HL-60/S4 (cell line): Measurements from ENCODE around the gene ARFRP1.
"Not testable (repeated sequence)": the region's sequence is repeated elsewhere in the genome, so short reads cannot be mapped to it uniquely, and the experiment has no call there.

ENCODE experiments used
- in situ Hi-C: fragments of 300-500 bp; cut with MboI; formaldehyde crosslinking; loops from 2 replicates; pipeline ENCODE4 v1.14.3; 2022; ENCODE audit warnings: low sequenced_read_pairs

Gene ARFRP1

GRCh38 chr20:63733579-63734081, 25.9 kb upstream of the ARFRP1 start:
- in situ Hi-C loops = no loop called here

GRCh38 chr20:63733117-63733516, 25.3 kb upstream of the ARFRP1 start:
- in situ Hi-C loops = no loop called here

GRCh38 chr20:63732118-63733095, 24.6 kb upstream of the ARFRP1 start:
- in situ Hi-C loops = no loop called here

DNA sequence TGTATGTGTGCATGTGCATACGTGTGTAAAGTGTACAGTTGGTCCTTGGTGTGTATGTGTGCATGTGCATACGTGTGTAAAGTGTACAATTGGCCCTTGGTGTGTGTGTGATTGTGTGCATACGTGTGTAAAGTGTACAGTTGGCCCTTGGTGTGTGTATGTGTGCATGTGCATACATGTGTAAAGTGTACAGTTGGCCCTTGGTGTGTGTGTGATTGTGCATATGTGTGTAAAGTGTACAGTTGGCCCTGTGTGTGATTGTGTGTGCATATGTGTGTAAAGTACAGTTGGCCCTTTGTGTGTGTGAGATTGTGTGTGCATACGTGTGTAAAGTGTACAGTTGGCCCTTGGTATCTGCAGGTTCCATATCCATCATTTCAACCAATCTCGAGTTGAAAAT, 23.6 kb upstream of the ARFRP1 start:
- in situ Hi-C loops = no loop called here

GRCh38 chr20:63730189-63730733, 22.5 kb upstream of the ARFRP1 start:
- in situ Hi-C loops = not testable (repeated sequence)

DNA sequence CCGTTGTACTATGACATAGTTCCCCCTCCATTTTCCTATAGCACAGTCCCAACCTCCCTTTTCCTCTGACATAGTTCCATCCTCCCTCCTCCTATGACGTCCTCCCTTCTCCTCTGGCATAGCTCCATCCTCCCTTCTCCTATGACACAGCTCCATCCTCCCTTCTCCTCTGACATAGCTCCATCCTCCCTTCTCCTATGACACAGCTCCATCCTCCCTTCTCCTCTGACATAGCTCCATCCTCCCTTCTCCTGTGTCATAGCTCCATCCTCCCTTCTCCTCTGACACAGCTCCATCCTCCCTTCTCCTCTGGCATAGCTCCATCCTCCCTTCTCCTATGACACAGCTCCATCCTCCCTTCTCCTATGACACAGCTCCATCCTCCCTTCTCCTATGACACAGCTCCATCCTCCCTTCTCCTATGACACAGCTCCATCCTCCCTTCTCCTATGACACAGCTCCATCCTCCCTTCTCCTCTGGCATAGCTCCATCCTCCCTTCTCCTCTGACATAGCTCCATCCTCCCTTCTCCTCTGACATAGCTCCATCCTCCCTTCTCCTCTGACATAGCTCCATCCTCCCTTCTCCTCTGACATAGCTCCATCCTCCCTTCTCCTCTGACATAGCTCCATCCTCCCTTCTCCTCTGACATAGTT, 15.3 kb upstream of the ARFRP1 start:
- in situ Hi-C loops = not testable (repeated sequence)

GRCh38 chr20:63718996-63719395, 11.2 kb upstream of the ARFRP1 start:
- in situ Hi-C loops = no loop called here

GRCh38 chr20:63714858-63715257, 7.1 kb upstream of the ARFRP1 start:
- in situ Hi-C loops = no loop called here

DNA sequence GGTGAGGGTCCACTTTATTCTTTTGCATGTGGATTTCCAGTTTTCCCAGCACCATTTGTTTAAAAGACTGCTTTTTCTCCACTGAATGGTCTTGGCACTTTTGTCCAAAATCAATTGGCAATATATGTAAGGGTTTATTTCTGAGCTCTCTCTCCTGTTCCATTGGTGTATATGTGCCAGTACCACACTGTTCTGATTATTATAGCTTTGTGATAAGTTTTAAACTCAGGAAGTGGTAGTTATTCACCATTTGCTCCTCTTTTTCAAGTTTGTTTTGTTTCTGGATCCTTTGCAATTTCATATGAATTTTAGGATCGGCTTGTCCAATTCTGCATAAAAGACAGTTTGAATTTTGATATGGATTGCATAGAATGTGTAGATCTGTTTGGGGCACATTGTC, 4.4 kb upstream of the ARFRP1 start:
- in situ Hi-C loops = no loop called here

DNA sequence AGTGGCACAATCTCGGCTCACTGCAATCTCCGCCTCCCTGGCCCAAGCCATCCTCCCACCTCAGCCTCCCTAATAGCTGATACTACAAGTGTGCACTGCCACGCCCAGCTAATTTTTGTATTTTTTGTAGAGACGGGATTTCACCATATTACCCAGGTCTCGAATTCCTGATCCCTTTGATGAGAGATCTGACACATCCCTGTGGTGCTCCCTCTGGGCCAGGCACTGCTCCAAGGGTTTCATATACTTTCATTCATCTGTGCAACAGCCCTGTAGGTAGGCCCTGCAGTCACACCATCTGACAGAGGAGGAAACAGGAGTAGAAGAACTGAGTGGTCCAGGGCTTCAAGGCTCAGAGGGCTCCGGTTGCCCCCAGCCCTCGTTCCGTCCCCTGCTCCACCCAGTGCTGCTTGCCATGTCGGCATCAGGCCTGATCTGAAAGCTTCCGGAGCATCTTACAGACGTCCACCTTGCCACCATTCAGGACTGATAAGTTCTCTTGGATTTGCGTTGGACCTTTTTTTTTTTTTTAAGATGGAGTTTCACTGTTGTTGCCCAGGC, 3.4 kb upstream of the ARFRP1 start:
- in situ Hi-C loops = no loop called here

GRCh38 chr20:63709149-63709527, 1.4 kb upstream of the ARFRP1 start:
- in situ Hi-C loops = no loop called here

- in situ Hi-C loops = no loop called here
These were observed 749 bp upstream of the ARFRP1 start for GRCh38 chr20:63708301-63709148.

DNA sequence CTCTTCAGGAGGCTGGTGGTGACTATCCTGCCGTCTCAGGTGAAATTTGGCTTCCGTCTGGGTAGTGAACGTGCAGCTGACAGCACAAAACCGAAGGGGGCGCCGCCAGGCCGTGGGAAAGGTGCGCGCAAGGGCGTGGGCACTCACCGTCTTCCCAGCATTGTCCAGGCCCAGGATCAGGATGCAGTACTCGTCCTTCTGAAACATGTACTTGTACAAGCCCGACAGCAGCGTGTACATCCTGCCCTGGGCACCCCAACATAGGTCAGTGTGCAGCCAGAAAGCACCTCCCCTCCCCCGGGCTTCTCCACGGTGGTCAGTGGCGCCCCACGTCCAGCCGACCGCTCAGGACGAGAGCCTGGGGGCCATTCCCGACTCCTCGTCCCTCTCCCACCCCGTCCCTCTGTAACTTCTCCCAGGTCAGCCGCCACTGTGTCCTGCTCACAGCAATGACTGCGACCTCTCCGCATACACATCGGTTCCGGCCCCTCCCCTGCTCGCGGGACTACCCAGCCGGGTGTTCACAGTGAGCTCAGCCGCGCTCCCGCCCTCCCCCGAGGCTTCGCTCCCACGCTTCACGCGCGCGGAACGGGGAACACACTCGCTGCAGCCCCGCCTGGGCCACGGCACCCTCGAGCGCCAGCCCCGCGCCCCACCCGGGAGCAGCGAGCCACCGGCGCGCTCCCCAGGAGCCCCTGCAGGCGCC, 771 bp downstream of the ARFRP1 start:
- in situ Hi-C loops = no loop called here

DNA sequence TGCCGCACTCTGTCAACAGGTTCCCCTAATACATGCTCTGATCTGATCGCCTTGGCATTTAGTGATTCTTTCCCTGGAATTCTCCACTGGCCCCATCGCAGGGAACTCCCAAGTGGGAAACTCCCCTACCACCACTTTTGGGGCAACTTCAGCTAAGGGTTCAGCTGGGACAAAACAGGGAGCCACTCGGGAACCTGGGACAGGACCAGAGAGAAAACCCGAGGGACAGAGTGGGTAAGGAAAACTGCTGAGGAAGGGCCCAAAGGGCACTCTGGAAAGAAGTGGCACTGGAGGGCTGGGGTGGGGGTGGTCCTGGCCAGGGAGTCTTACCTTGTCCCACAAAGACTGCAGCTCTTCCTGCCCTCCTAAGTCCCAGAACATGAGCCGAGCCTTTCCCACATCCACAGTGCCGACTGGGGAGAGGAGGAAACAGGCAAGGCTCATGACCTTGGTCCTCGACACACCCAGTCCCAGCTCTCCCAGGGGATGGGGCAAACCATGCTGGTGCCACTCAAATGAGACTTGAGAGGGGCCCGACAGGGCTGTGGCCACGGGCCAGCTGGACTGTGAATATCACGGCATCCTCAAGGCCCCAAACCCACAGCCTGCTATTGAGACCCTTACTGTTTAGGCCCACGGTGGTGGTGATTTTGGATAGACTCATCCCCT, 1.6 kb downstream of the ARFRP1 start:
- in situ Hi-C loops = no loop called here

DNA sequence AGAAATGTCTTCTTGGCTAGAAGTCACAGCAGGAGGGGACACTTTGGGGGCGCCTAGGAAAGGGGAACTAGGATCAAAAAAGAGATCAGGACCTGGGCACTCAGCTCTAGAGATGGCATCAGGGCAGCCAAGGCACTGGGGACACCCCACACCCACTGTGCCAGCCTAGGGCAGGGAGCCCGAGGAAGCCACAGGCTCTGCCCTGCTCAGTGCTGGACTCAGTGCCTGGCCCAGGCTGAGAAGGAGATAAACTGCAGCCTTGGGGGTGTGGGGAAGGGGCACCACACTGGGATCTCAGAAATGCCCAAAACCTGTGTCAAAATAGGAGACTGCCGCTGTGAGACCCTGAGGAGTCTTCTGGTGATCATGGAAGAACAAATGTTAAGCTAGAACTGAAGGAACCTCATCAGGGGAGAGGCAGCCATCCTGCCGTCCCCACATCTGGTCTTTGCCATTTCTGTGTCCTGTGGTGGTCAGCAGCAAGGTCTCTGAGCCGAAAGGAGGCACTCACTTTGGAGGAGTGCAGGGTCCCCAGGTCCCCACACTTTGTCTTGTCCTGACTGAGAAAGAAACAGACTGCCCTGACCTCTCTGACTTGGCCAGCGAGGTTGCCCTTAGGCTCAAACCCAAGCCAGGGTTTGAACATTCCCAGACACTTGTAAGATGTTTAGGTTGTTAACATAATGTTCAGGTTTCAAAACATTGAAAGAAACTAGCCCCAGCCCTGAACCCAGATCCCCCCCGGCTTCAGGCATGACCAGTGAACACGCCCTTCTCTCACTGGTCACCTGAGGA, 2.3 kb downstream of the ARFRP1 start:
- in situ Hi-C loops = no loop called here

GRCh38 chr20:63704749-63705117, 3.0 kb downstream of the ARFRP1 start:
- in situ Hi-C loops = no loop called here

GRCh38 chr20:63703976-63704748, 3.6 kb downstream of the ARFRP1 start:
- in situ Hi-C loops = no loop called here

DNA sequence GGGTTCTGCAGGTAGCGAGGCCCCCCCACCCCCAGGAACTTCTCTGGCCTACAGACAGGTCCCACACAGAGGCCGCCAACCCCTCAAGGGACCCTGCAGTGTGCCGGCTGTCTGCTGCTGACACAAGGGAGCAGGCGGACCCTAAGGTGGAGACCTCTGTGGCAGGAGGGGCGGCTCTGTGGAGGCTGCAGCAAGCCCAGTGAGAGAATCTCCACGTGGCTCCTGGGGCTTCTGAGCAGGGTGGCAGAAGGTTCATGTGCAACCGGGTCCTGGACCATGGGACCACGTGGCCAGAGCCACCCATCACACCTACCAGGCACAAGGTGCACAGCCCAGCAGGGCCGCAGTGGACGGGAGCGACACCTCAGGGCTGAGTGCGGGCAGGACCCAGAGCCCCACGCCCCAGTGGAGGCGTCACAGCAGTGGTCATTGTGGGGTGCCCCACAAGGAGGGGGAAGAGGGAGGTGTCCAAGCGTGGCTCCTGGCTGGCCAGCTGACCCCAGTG, 4.3 kb downstream of the ARFRP1 start:
- in situ Hi-C loops = no loop called here
